OCI-LY1 (cell line): Measurements from ENCODE around the gene MAN1A1.

Experiments used
- H2AFZ ChIP-seq: fragments of 200-600 bp; sonication (generic), shearing (Covaris generic); 2 replicates; pipeline ENCODE4 v1.6.0; 2014; ENCODE audit warnings: antibody characterized with exemption, mild to moderate bottlenecking, low read length
- H3F3A ChIP-seq: fragments of 200-600 bp; sonication (generic), shearing (Covaris generic); 2 replicates; pipeline ENCODE4 v1.6.0; 2014; ENCODE audit warnings: mild to moderate bottlenecking, antibody characterized with exemption, low read length, moderate library complexity; ENCODE audit not compliant: insufficient read depth
- H3K27ac ChIP-seq: fragments of 200-600 bp; sonication (generic); 2 replicates; pipeline ENCODE4 v1.5.1; 2014; ENCODE audit warnings: low read length, mixed run types, mild to moderate bottlenecking, low read depth; ENCODE audit not compliant: poor library complexity, severe bottlenecking
- H3K27me3 ChIP-seq: fragments of 200-600 bp; sonication (generic); 2 replicates; pipeline ENCODE4 v1.6.0; 2014; ENCODE audit warnings: antibody characterized with exemption, mild to moderate bottlenecking, low read length, moderate library complexity; ENCODE audit not compliant: insufficient read depth
- H3K36me3 ChIP-seq: fragments of 200-600 bp; sonication (generic); 2 replicates; pipeline ENCODE4 v1.6.1; 2014; ENCODE audit warnings: mild to moderate bottlenecking, antibody characterized with exemption, low read length, moderate library complexity, mixed read lengths; ENCODE audit not compliant: insufficient read depth
- H3K4me1 ChIP-seq: fragments of 200-600 bp; sonication (generic); 2 replicates; pipeline ENCODE4 v1.5.1; 2014; ENCODE audit warnings: mild to moderate bottlenecking, low read length, moderate library complexity; ENCODE audit not compliant: insufficient read depth, severe bottlenecking
- H3K4me2 ChIP-seq: fragments of 200-600 bp; sonication (generic), shearing (Covaris generic); 2 replicates; pipeline ENCODE4 v1.6.1; 2014; ENCODE audit warnings: low read length
- H3K4me3 ChIP-seq: fragments of 200-600 bp; sonication (generic); 2 replicates; pipeline ENCODE4 v1.5.1; 2014; ENCODE audit warnings: low read length, low read depth, mild to moderate bottlenecking, mixed read lengths; ENCODE audit not compliant: poor library complexity, severe bottlenecking
- H3K79me2 ChIP-seq: fragments of 200-600 bp; shearing (Covaris generic); 2 replicates; pipeline ENCODE4 v1.6.1; 2016; ENCODE audit warnings: mixed run types, low read length, mixed read lengths; ENCODE audit not compliant: insufficient read depth
- H3K9ac ChIP-seq: fragments of 200-600 bp; sonication (generic), shearing (Covaris generic); 2 replicates; pipeline ENCODE4 v1.6.1; 2014; ENCODE audit warnings: mild to moderate bottlenecking, low read length, mixed read lengths
- H3K9me2 ChIP-seq: fragments of 200-600 bp; sonication (generic), shearing (Covaris generic); 2 replicates; pipeline ENCODE4 v1.6.1; 2014; ENCODE audit warnings: low read depth, mild to moderate bottlenecking, low read length, mixed read lengths
- H3K9me3 ChIP-seq: fragments of 200-600 bp; shearing (Covaris generic); 2 replicates; pipeline ENCODE4 v1.6.1; 2014; ENCODE audit warnings: low read length, mixed read lengths
- H4K20me1 ChIP-seq: fragments of 200-600 bp; sonication (generic), shearing (Covaris generic); 2 replicates; pipeline ENCODE4 v1.6.0; 2016; ENCODE audit warnings: mild to moderate bottlenecking, low read length; ENCODE audit not compliant: insufficient read depth
- CTCF ChIP-seq: fragments of 200-600 bp; sonication (generic), shearing (Covaris generic); IDR thresholded peaks from 2 replicates; pipeline ENCODE4 v1.5.1; 2017; ENCODE audit warnings: mild to moderate bottlenecking, antibody characterized with exemption, low read length, moderate library complexity, mixed read lengths
- EZH2 ChIP-seq: fragments of 200-600 bp; sonication (generic), shearing (Covaris generic); IDR thresholded peaks from 2 replicates; pipeline ENCODE4 v1.8.0; 2017; ENCODE audit warnings: borderline replicate concordance, mixed run types, mild to moderate bottlenecking, antibody characterized with exemption, low read length, moderate library complexity, mixed read lengths

MAN1A1 gene

GRCh38 chr6:119234457-119234856 lies 115.1 kb downstream of the MAN1A1 start:
- no peaks in the 10 kb centered on the region for H3F3A ChIP-seq
- no peak overlapping the region for H3K4me2 ChIP-seq
- H3K27ac ChIP-seq, result no peak overlapping the region
- no peaks in the 10 kb centered on the region for H3K9me2 ChIP-seq
- H3K36me3 ChIP-seq, result no peaks in the 10 kb centered on the region; the same call in 1 of the 2 replicates
- no peaks in the 10 kb centered on the region for H4K20me1 ChIP-seq
- H3K9ac ChIP-seq, result no peak overlapping the region
- no peak overlapping the region for H3K4me3 ChIP-seq
- H3K27me3 ChIP-seq, result no peaks in the 10 kb centered on the region
- H2AFZ ChIP-seq, result no peak overlapping the region
- peaks cover 5% of the 10 kb centered on the region for H3K4me1 ChIP-seq
- H3K79me2 ChIP-seq, result no peaks in the 10 kb centered on the region
- H3K9me3 ChIP-seq, result no peaks in the 10 kb centered on the region
- no peak for TF ChIP-seq EZH2
- TF ChIP-seq CTCF, result no peak

- H3K27me3 ChIP-seq, result no peaks in the 10 kb centered on the region
- no peak overlapping the region for H3K4me2 ChIP-seq
- no peaks in the 10 kb centered on the region for H3K79me2 ChIP-seq
- no peaks in the 10 kb centered on the region for H4K20me1 ChIP-seq
- no peaks in the 10 kb centered on the region for H3K9me2 ChIP-seq
- H3K4me3 ChIP-seq, result no peak overlapping the region
- H3K4me1 ChIP-seq, result peaks cover 5% of the 10 kb centered on the region
- TF ChIP-seq CTCF, result no peak
- TF ChIP-seq EZH2, result no peak
- no peaks in the 10 kb centered on the region for H3K9me3 ChIP-seq
- H3K27ac ChIP-seq, result no peak overlapping the region
- no peak overlapping the region for H3K9ac ChIP-seq
- no peak overlapping the region for H2AFZ ChIP-seq
- no peaks in the 10 kb centered on the region for H3F3A ChIP-seq
- H3K36me3 ChIP-seq, result no peaks in the 10 kb centered on the region; the same call in 1 of the 2 replicates
These were observed 116.1 kb downstream of the MAN1A1 start for GRCh38 chr6:119233312-119233984.

DNA sequence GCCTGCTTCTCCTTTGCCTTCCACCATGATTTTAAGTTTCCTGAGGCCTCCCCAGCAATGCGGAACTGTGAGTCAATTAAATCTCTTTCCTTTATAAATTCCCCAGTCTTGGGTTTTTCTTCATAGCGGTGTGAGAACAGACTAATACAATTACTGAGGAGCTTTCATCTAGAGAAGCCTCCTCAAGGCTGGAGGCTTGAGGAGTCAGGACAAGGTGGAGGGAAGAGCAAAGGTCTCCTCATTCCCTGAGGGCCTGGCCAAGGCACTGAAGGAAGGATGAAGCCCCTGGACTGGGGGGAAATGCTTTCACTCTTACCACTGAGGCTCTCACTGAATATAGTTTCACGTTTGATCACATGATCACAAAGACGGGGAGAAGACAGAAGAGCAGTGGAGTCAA lies 118.2 kb downstream of the MAN1A1 start:
- H3K27ac ChIP-seq, result no peak overlapping the region
- H3K9ac ChIP-seq, result no peak overlapping the region
- H3K27me3 ChIP-seq, result no peaks in the 10 kb centered on the region
- no peak for TF ChIP-seq EZH2
- TF ChIP-seq CTCF, result no peak
- no peaks in the 10 kb centered on the region for H4K20me1 ChIP-seq
- no peaks in the 10 kb centered on the region for H3K9me2 ChIP-seq
- no peak overlapping the region for H3K4me3 ChIP-seq
- no peak overlapping the region for H2AFZ ChIP-seq
- H3K79me2 ChIP-seq, result no peaks in the 10 kb centered on the region
- peaks cover 7% of the 10 kb centered on the region for H3K4me1 ChIP-seq
- H3K36me3 ChIP-seq, result no peaks in the 10 kb centered on the region; the same call in 1 of the 2 replicates
- H3K9me3 ChIP-seq, result no peaks in the 10 kb centered on the region
- H3K4me2 ChIP-seq, result no peak overlapping the region
- H3F3A ChIP-seq, result no peaks in the 10 kb centered on the region
